ENCODE data around the gene C19orf67. TPM values are rescaled to one million over a fixed set of nuclear protein-coding genes. Genes with fewer than 3 reads are reported as not detected.
A peak's percentile ranks its signal among the peaks of the same experiment; 100 is the strongest.
"Not testable (repeated sequence)": the region's sequence is repeated elsewhere in the genome, so short reads cannot be mapped to it uniquely, and the experiment has no call there.

Gene C19orf67
- total and polyA plus RNA-seq, 2 donors from 2014 or later, result not detected

GRCh38 chr19:14048443-14049153 is 37.0 kb downstream of the C19orf67 start:
- no peaks in the 10 kb centered on the region for H3K4me1 ChIP-seq (ENCODE audit: control insufficient read depth in 2 of 3, insufficient read depth in 2 of 3, low read depth in 1 of 3, low read length in 3 of 3)
- TF ChIP-seq CTCF (IDR thresholded peaks at IDR 0.05; ENCODE audit: borderline replicate concordance, extremely low read depth, insufficient read depth), result peak; percentile 62
- H3K9ac ChIP-seq (ENCODE audit: low read length in 3 of 3), result no peak overlapping the region
- intact Hi-C loops (cut with DNase I), result no loop called here
- no peak overlapping the region for H3K4me3 ChIP-seq (ENCODE audit: low read length in 3 of 3)
- FAIRE-seq, result no peak
- H3K27me3 ChIP-seq (ENCODE audit: control insufficient read depth, insufficient read depth, low read length), result no peaks in the 10 kb centered on the region
- no peak overlapping the region for H3K27ac ChIP-seq (ENCODE audit: low read depth in 2 of 2, low read length in 2 of 2)
- DNase-seq, result no peak
- H3K36me3 ChIP-seq (ENCODE audit: control insufficient read depth in 2 of 3, insufficient read depth in 3 of 3, low read length in 3 of 3), result no peaks in the 10 kb centered on the region
- peaks cover 0 to 5% (median 0%) of the 10 kb centered on the region in 3 donors for H3K9me3 ChIP-seq (ENCODE audit: control insufficient read depth in 2 of 3, insufficient read depth in 1 of 3, low read length in 3 of 3)

- H3K9ac ChIP-seq (ENCODE audit: low read length in 3 of 3); H3K4me1 ChIP-seq (ENCODE audit: control insufficient read depth in 2 of 3, insufficient read depth in 2 of 3, low read depth in 1 of 3, low read length in 3 of 3); H3K27ac ChIP-seq (ENCODE audit: low read depth in 2 of 2, low read length in 2 of 2); FAIRE-seq; H3K4me3 ChIP-seq (ENCODE audit: low read length in 3 of 3); H3K36me3 ChIP-seq (ENCODE audit: control insufficient read depth in 2 of 3, insufficient read depth in 3 of 3, low read length in 3 of 3); intact Hi-C loops (cut with DNase I); DNase-seq; H3K27me3 ChIP-seq (ENCODE audit: control insufficient read depth, insufficient read depth, low read length); H3K9me3 ChIP-seq (ENCODE audit: control insufficient read depth in 2 of 3, insufficient read depth in 1 of 3, low read length in 3 of 3): not testable (repeated sequence)
These were observed 37.7 kb downstream of the C19orf67 start for GRCh38 chr19:14047866-14048265.

GRCh38 chr19:14042659-14043608 is 42.6 kb downstream of the C19orf67 start:
- H3K36me3 ChIP-seq (ENCODE audit: control insufficient read depth in 2 of 3, insufficient read depth in 3 of 3, low read length in 3 of 3); intact Hi-C loops (cut with DNase I); FAIRE-seq; H3K27ac ChIP-seq (ENCODE audit: low read depth in 2 of 2, low read length in 2 of 2); H3K4me3 ChIP-seq (ENCODE audit: low read length in 3 of 3); H3K9me3 ChIP-seq (ENCODE audit: control insufficient read depth in 2 of 3, insufficient read depth in 1 of 3, low read length in 3 of 3); H3K4me1 ChIP-seq (ENCODE audit: control insufficient read depth in 2 of 3, insufficient read depth in 2 of 3, low read depth in 1 of 3, low read length in 3 of 3); H3K27me3 ChIP-seq (ENCODE audit: control insufficient read depth, insufficient read depth, low read length): not testable (repeated sequence)
- peak in 4 of 5 donors; percentile 74 to 93 (median 81) for DNase-seq
- H3K9ac ChIP-seq (ENCODE audit: low read length in 3 of 3), result peak overlapping the region in 1 of 3 donors; percentile 26
- peak; percentile 58 for TF ChIP-seq CTCF (IDR thresholded peaks at IDR 0.05; ENCODE audit: borderline replicate concordance, extremely low read depth, insufficient read depth)

GRCh38 chr19:14039181-14039580 is 46.4 kb downstream of the C19orf67 start:
- no peaks in the 10 kb centered on the region for H3K36me3 ChIP-seq (ENCODE audit: control insufficient read depth in 2 of 3, insufficient read depth in 3 of 3, low read length in 3 of 3)
- no peak overlapping the region for H3K9ac ChIP-seq (ENCODE audit: low read length in 3 of 3)
- FAIRE-seq, result no peak
- H3K9me3 ChIP-seq (ENCODE audit: control insufficient read depth in 2 of 3, insufficient read depth in 1 of 3, low read length in 3 of 3), result no peaks in the 10 kb centered on the region
- intact Hi-C loops (cut with DNase I), result no loop called here
- H3K27me3 ChIP-seq (ENCODE audit: control insufficient read depth, insufficient read depth, low read length), result no peaks in the 10 kb centered on the region
- no peak for DNase-seq
- no peak for TF ChIP-seq CTCF (IDR thresholded peaks at IDR 0.05; ENCODE audit: borderline replicate concordance, extremely low read depth, insufficient read depth)
- no peak overlapping the region for H3K4me3 ChIP-seq (ENCODE audit: low read length in 3 of 3)
- H3K27ac ChIP-seq (ENCODE audit: low read depth in 2 of 2, low read length in 2 of 2), result no peak overlapping the region
- no peaks in the 10 kb centered on the region for H3K4me1 ChIP-seq (ENCODE audit: control insufficient read depth in 2 of 3, insufficient read depth in 2 of 3, low read depth in 1 of 3, low read length in 3 of 3)
